Esophagus muscularis mucosa (tissue), 3 donors: ENCODE results near the gene FASTKD3.

ENCODE experiments used
- CTCF ChIP-seq, 3 experiments: fragments of 200-600 bp in 2 of 3; fragments of 450-650 bp in 1 of 3; sonication (generic) in 2 of 3; IDR thresholded peaks; one replicate each; pipeline ENCODE4 v1.5.1; 2017 to 2019; ENCODE audit warnings: antibody characterized with exemption in 3 of 3, mild to moderate bottlenecking in 2 of 3, moderate library complexity in 1 of 3
- POLR2A ChIP-seq: fragments of 450-650 bp; IDR thresholded peaks from one replicate; pipeline ENCODE4 v1.6.1; 2017; ENCODE audit warnings: antibody characterized with exemption, moderate library complexity, mild to moderate bottlenecking, low read depth
- POLR2AphosphoS5 ChIP-seq, 2 donors: sonication (generic); formaldehyde crosslinking; IDR thresholded peaks; one replicate each; pipeline ENCODE4 v1.6.1; 2017; ENCODE audit warnings: antibody characterized with exemption in 2 of 2

DNA sequence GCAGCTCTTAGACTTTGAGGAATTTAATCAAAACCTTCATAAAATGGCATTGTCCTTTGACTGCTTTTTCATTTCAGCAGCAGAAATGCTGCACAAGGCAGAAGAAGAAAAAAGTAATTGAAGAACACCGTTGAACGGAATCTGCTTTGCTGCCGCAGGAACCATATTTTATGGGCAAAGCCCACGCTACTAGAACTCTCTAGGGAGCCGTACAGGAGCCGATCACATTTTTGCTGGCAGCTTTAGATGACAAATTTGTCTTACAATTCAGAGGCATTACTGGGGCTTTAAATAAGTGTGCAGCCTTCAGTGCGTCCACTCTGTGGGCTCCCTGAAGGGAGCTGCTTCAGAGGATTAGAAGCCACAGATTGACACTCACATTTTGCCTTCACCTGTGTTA, 23.3 kb downstream of the FASTKD3 start:
- TF ChIP-seq POLR2A (no peak), CTCF (IDR thresholded peaks at IDR 0.05) (no peak), POLR2AphosphoS5 (IDR thresholded peaks at IDR 0.05) (no peak)
